Keratinocyte (primary cell): ENCODE data around the gene PLEKHA8. TPM values are rescaled to one million over a fixed set of nuclear protein-coding genes. Genes with fewer than 3 reads are reported as not detected.

Experiments
- DNase-seq: peaks from one replicate; pipeline ENCODE4 v3.0.0-alpha.2; 2011; ENCODE audit warnings: low read depth, missing footprints, low spot score
- FAIRE-seq: peaks from 2 replicates; lab custom pipeline; 2011; peaks lifted over from hg19 to GRCh38; lab: Jason Lieb, UNC
- H2AFZ ChIP-seq: 2 replicates; pipeline ENCODE4 v1.6.0; 2012; ENCODE audit warnings: low read length, control low read depth, inconsistent platforms; ENCODE audit not compliant: control insufficient read depth
- H3K27ac ChIP-seq: 2 replicates; pipeline ENCODE4 v1.5.1; 2011; ENCODE audit warnings: low read length; ENCODE audit not compliant: control insufficient read depth, insufficient read depth
- H3K27me3 ChIP-seq: 3 replicates; pipeline ENCODE4 v1.6.0; 2011; ENCODE audit warnings: low read length; ENCODE audit not compliant: control insufficient read depth, insufficient read depth; ENCODE audit errors: extremely low read depth
- H3K36me3 ChIP-seq, 2 experiments: 2 replicates in 1 of 2; 3 replicates in 1 of 2; pipeline ENCODE4 v1.5.1; 2011; ENCODE audit warnings: low read length in 2 of 2, mild to moderate bottlenecking in 1 of 2; ENCODE audit not compliant: control insufficient read depth in 2 of 2, insufficient read depth in 2 of 2; ENCODE audit errors: extremely low read depth in 1 of 2
- H3K4me1 ChIP-seq: 3 replicates; pipeline ENCODE4 v1.5.1; 2011; ENCODE audit warnings: low read length; ENCODE audit not compliant: control insufficient read depth, insufficient read depth; ENCODE audit errors: extremely low read depth
- H3K4me2 ChIP-seq: 3 replicates; pipeline ENCODE4 v1.6.0; 2011; ENCODE audit warnings: low read depth, low read length; ENCODE audit not compliant: control insufficient read depth, insufficient read depth; ENCODE audit errors: extremely low read depth
- H3K4me3 ChIP-seq, 3 experiments: fragments of 200-600 bp in 1 of 3; sonication (generic) in 1 of 3; 2 replicates in 2 of 3; 3 replicates in 1 of 3; pipeline ENCODE4 v1.5.1; 2011 to 2016; ENCODE audit warnings: low read length in 3 of 3, mild to moderate bottlenecking in 3 of 3, control low read depth in 2 of 3, inconsistent platforms in 1 of 3, low read depth in 1 of 3, mixed read lengths in 1 of 3, mixed run types in 1 of 3, moderate library complexity in 1 of 3; ENCODE audit not compliant: control insufficient read depth in 2 of 3, insufficient read depth in 2 of 3; ENCODE audit errors: extremely low read depth in 1 of 3
- H3K79me2 ChIP-seq: 2 replicates; pipeline ENCODE4 v1.6.0; 2012; ENCODE audit warnings: low read length; ENCODE audit not compliant: control insufficient read depth, insufficient read depth
- H3K9ac ChIP-seq: 3 replicates; pipeline ENCODE4 v1.6.0; 2011; ENCODE audit warnings: low read length; ENCODE audit not compliant: control insufficient read depth, insufficient read depth; ENCODE audit errors: extremely low read depth
- H3K9me1 ChIP-seq: 3 replicates; pipeline ENCODE4 v1.6.0; 2011; ENCODE audit warnings: low read length; ENCODE audit not compliant: control insufficient read depth, insufficient read depth; ENCODE audit errors: extremely low read depth
- H3K9me3 ChIP-seq: 2 replicates; pipeline ENCODE4 v1.5.1; 2012; ENCODE audit warnings: low read depth, low read length; ENCODE audit not compliant: control insufficient read depth
- H4K20me1 ChIP-seq: 3 replicates; pipeline ENCODE4 v1.6.0; 2011; ENCODE audit warnings: low read length; ENCODE audit not compliant: control insufficient read depth, insufficient read depth; ENCODE audit errors: extremely low read depth
- CTCF ChIP-seq, 3 experiments: IDR thresholded peaks in 1 of 3; conservative IDR thresholded peaks in 1 of 3; optimal IDR thresholded peaks in 1 of 3; 2 replicates in 2 of 3; 3 replicates in 1 of 3; pipeline versions ENCODE3 to v1.5.1; 2011; ENCODE audit warnings: low read length in 3 of 3, mild to moderate bottlenecking in 3 of 3, moderate library complexity in 2 of 3, control low read depth in 1 of 3, inconsistent platforms in 1 of 3; ENCODE audit not compliant: insufficient read depth in 2 of 3; ENCODE audit errors: extremely low read depth in 1 of 3
- EZH2 ChIP-seq: IDR thresholded peaks from one replicate; pipeline ENCODE4 v1.6.1; 2012; ENCODE audit warnings: inconsistent platforms, mild to moderate bottlenecking, low read length, moderate library complexity
- dilution Hi-C: fragments of 300-500 bp; cut with MboI; formaldehyde crosslinking; loops from one replicate; pipeline ENCODE4 v1.7.0; 2020; ENCODE audit warnings: low sequenced_read_pairs; ENCODE audit not compliant: extremely low pct_ligation_motif_present
- polyA plus RNA-seq, 5 experiments: library from polyadenylated mRNA; depleted of rRNA in 3 of 5; stranded (reverse) in 3 of 5; stranded (forward) in 1 of 5; unstranded in 1 of 5; fragments of >200 nt; gene quantifications; 1 replicate in 1 of 5; 2 replicates in 3 of 5; 3 replicates in 1 of 5; pipeline versions ENCODE4 v1.2.1 to v1.2.3, GENCODE V29; 2011 to 2012; ENCODE audit warnings: missing spikeins in 2 of 5, low read depth in 1 of 5, low replicate concordance in 1 of 5

PLEKHA8 gene
- polyA plus RNA-seq, 1 donor (not counting 4 experiments of a cell fraction or from before 2014, with no cell fraction given), result 9.6 TPM

GRCh38 chr7:30070052-30070451, 41.8 kb downstream of the PLEKHA8 start:
- Histone ChIP-seq H2AFZ (no peak overlapping the region), H3K9me1 (no peaks in the 10 kb centered on the region), H3K9me3 (no peaks in the 10 kb centered on the region), H3K4me3 (no peak overlapping the region), H3K4me1 (peaks cover 5% of the 10 kb centered on the region), H3K4me2 (no peak overlapping the region), H3K79me2 (no peaks in the 10 kb centered on the region), H3K27me3 (no peaks in the 10 kb centered on the region), H4K20me1 (no peaks in the 10 kb centered on the region), H3K36me3 (no peaks in the 10 kb centered on the region), H3K9ac (no peak overlapping the region), H3K27ac (no peak overlapping the region)
- dilution Hi-C loops, result no loop called here
- DNase-seq (no peak), FAIRE-seq (no peak)
- no peak for TF ChIP-seq CTCF (optimal IDR thresholded peaks at IDR 0.05 in 1 of 3, IDR thresholded peaks at IDR 0.05 in 1 of 3, conservative IDR thresholded peaks at IDR 0.05 in 1 of 3; ENCODE audit: extremely low read depth in 1 of 3, insufficient read depth in 2 of 3, low read length in 3 of 3)
- no peak for TF ChIP-seq EZH2

- no peaks in the 10 kb centered on the region for H3K9me1 ChIP-seq
- peaks cover 5% of the 10 kb centered on the region for H3K4me1 ChIP-seq
- H3K4me2 ChIP-seq, result no peak overlapping the region
- no peaks in the 10 kb centered on the region for H3K36me3 ChIP-seq
- FAIRE-seq, result no peak
- no peak for DNase-seq
- no peak overlapping the region for H3K9ac ChIP-seq
- no peak overlapping the region for H2AFZ ChIP-seq
- no peaks in the 10 kb centered on the region for H3K27me3 ChIP-seq
- H3K79me2 ChIP-seq, result no peaks in the 10 kb centered on the region
- TF ChIP-seq EZH2, result no peak
- TF ChIP-seq CTCF (optimal IDR thresholded peaks at IDR 0.05 in 1 of 3, IDR thresholded peaks at IDR 0.05 in 1 of 3, conservative IDR thresholded peaks at IDR 0.05 in 1 of 3; ENCODE audit: extremely low read depth in 1 of 3, insufficient read depth in 2 of 3, low read length in 3 of 3), result no peak
- H4K20me1 ChIP-seq, result no peaks in the 10 kb centered on the region
- no peaks in the 10 kb centered on the region for H3K9me3 ChIP-seq
- dilution Hi-C loops, result no loop called here
- H3K27ac ChIP-seq, result no peak overlapping the region
- H3K4me3 ChIP-seq, result no peak overlapping the region
Measured at GRCh38 chr7:30072735-30073134, 44.5 kb downstream of the PLEKHA8 start.
